HG03159 (cell line): ENCODE results near the gene ARPP19.
"Not testable (repeated sequence)": the region's sequence is repeated elsewhere in the genome, so short reads cannot be mapped to it uniquely, and the experiment has no call there.

Experiments used
- ATAC-seq: cut with Tn5 transposase; IDR thresholded peaks from one replicate; pipeline ENCODE4 v1.9.1; 2021; ENCODE audit warnings: mild to moderate bottlenecking, moderate library complexity; ENCODE audit not compliant: unreplicated experiment

ARPP19 gene

GRCh38 chr15:52551762-52552161, 17.1 kb downstream of the ARPP19 start:
- ATAC-seq = no peak

DNA sequence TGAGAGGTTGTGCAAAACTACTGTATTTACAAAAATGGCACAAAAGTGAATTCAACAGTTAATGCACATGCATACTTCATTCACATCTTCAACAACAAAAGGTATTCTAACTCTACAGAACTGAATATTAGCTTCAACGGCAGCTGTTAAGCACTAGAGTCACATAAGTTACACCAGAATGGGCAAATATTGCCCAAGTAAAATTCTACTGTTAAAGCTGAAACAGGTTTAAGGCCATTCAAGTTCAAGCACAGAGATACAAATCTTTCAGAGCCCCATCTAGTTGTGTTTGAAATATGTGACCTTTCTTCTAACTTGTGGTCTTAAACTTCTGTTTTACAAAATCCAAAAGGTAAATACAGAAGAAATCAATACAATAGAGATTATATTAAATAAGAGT, 17.6 kb downstream of the ARPP19 start:
- not testable (repeated sequence) for ATAC-seq

DNA sequence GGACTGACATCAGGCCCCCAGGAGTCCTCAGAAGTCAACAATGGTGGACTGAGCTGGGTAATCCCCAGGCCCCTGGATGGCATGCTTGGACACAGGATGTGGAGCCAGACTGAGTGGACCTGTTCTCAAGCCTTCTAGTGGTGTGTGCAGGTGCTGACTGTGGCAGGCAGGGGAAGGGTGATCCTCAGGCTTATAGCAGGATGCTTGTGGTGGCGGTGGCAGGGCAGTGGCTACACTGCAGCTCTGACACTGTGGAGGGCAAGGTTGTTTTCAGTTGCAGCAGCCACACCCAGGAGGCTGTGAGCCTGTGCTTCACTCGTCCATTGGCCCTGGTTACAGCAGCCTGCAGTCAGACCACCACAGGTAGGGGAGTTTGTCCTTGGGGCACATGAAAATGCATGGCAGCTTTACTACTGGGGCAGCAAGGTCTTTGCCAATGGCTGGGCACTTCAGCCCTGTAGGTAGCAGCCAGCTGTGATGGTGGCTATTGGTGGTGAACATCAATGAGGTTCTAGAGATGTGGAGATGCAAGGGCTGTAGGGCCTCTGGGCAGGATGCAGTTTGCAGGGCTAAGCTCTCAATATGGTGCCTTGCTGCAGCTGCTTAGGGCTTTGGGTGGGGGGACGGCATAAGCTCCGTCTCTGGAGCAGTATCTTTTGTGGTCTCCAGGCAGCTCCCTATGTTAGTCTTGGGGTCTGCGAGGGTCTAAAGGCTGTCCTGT, 22.6 kb downstream of the ARPP19 start:
- ATAC-seq = no peak

DNA sequence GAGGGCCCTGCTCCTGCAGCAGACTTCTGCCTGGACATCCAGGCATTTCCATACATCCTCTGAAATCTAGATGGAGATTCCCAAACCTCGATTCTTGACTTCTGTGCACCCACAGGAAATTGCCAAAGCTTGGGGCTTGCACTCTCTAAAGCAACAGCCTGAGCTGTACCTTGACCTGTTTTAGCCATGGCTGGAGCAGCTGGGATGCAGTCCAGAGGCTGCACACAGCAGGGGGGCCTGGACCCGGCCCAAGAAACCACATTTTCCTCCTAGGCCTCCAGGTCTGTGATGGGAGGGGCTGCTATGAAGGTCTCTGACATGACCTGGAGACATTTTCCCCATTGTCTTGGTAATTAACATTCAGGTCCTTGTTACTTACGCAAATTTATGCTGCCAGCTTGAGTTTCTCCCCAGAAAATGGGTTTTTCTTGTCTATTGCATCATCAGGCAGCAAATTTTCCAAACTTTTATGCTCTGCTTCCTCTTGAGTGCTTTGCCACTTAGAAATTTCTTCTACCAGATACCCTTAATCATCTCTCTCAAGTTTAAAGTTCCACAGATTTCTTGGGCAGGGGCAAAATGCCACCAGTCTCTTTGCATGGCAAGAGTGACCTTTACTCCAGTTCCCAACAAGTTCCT, 28.3 kb downstream of the ARPP19 start:
- no peak for ATAC-seq

DNA sequence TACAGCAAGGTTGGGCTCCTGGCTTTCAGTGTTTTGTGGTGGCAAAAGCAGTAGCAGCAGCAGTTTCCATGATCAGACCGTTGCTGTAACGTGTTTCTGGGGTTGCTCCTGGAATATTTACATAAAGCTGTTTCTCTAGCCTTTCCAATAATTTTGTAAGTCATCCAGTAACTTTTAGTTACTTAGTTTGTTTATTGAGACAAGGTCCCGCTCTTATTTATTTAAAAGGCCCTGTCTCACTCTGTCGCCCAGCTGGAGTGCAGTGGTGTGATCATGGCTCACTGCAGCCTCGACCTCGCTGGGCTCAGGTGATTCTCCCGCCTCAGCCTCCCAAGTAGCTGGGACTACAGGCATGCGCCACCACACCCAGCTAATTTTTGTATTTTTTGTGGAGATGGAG, 31.4 kb downstream of the ARPP19 start:
- no peak for ATAC-seq

DNA sequence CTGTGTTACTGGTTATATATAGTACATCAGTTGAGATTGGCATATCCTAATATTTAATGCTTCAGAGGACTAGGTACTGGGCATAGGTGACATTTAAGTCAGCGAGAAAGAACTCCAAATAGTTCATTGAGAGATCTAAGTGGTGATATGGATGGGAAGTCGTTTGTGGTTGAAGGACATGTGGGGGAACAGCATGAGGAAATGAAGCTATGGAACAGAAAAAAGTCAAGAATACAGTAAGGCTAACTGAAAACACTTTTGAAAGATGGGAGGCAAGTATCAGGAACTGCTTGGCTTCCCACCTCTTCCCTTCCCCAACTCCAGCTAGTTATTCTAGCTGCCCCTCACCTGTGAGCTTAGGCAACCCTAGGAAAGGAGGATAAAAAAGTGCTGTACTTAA, 36.4 kb downstream of the ARPP19 start:
- no peak for ATAC-seq

GRCh38 chr15:52529940-52530339, 38.9 kb downstream of the ARPP19 start:
- ATAC-seq = no peak

DNA sequence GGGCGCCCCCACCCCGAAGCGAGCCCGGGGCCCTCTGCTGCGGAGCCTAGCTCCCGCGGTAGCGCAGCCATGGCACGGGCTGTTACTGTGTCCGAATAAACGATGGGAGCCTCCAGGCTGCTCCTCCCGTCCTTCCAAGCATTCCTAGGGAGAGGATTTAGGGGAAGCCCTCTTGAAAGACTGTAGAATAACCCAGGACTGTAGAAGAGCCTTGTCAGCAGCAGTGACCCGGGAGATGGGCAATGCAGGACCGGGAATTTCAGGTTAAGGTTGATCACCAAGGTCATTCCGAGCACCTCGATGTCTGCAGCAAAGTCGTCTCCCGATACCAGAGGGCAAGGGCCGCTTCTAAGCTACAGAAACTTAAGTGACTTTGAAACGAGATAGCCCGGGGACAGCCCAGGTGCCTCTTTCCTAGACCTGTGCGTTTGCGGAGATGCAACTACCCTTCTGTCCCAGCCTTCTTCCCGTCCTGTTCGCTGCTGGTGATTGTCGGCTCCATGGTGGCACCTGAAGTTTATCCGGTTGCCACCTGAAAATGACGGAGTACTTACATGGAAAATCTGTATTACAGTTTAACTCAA, 39.4 kb downstream of the ARPP19 start:
- ATAC-seq = peak; percentile 1

GRCh38 chr15:52528564-52529340, 40.1 kb downstream of the ARPP19 start, which contains the start of gene MYO5A:
Gene MYO5A, minus strand, starts transcription at chr15:52528880. Its CDS starts 74 bp downstream, at chr15:52528806.
- ATAC-seq = peak; percentile 84

- no peak for ATAC-seq
Observed at GRCh38 chr15:52527911-52528563, 40.8 kb downstream of the ARPP19 start.

GRCh38 chr15:52527196-52527910, 41.5 kb downstream of the ARPP19 start:
- ATAC-seq = no peak

DNA sequence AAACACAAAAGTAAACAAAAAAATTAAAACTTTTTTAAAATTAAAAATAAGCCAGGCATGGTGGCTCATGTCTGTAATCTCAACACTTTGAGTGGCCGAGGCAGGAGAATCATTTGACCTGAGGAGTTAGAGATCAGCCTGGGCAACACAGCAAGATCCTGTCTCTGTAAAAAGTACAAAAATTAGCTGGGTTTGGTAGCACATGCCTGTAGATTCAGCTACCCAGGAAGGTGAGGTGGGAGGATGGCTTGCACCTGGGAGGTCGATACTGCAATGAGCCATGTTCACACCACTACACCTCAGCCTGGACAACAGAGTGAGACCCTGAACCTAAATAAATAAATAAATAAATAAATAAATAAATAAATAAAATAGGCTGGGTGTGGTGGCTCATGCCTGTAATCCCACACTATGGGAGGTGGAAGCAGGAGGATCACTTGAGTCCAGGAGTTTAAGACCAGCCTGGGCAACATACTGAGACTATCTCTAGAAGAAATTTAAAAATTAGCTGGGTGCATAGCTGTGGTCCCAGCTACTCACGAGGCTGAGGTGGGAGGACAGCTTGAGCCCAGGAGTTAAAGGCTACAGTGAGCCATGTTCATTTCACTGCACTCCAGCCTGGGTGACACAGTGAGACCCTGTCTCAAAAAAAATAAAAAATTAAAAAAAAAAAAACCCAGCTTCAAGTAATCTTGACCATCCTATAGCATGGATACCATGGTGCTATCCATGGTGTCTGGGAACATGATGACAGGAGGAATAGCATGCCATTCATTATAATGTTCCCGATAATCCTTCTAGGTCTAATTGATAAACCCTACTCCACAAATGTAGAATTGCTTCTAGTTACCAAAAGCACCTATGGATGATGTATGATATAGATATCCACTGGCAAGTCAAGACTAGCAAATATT, 44.4 kb downstream of the ARPP19 start:
- no peak for ATAC-seq

GRCh38 chr15:52523647-52524046, 45.2 kb downstream of the ARPP19 start:
- no peak for ATAC-seq

- no peak for ATAC-seq
Observed at GRCh38 chr15:52523192-52523591, 45.6 kb downstream of the ARPP19 start.

DNA sequence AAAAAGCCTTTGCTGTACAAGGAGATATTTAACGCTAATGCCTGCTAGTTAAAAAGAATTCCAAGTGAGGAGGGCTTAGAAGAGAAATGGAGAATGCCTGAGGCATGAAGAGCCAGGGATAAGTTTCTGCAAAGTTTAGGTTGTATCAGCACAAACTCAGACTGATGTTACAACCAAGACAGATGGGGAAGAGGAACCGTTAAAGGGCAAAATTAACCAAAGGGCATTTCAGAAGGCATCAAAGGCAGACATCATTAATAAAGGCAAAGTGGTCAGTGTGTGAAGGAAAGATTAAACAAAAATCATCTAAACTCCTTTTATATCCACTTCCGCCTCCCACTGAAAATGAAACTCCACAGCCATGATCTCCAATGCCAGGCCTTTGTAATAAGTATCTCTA, 47.1 kb downstream of the ARPP19 start:
- ATAC-seq = no peak

- no peak for ATAC-seq
Observed at GRCh38 chr15:52520421-52520820, 48.4 kb downstream of the ARPP19 start.

DNA sequence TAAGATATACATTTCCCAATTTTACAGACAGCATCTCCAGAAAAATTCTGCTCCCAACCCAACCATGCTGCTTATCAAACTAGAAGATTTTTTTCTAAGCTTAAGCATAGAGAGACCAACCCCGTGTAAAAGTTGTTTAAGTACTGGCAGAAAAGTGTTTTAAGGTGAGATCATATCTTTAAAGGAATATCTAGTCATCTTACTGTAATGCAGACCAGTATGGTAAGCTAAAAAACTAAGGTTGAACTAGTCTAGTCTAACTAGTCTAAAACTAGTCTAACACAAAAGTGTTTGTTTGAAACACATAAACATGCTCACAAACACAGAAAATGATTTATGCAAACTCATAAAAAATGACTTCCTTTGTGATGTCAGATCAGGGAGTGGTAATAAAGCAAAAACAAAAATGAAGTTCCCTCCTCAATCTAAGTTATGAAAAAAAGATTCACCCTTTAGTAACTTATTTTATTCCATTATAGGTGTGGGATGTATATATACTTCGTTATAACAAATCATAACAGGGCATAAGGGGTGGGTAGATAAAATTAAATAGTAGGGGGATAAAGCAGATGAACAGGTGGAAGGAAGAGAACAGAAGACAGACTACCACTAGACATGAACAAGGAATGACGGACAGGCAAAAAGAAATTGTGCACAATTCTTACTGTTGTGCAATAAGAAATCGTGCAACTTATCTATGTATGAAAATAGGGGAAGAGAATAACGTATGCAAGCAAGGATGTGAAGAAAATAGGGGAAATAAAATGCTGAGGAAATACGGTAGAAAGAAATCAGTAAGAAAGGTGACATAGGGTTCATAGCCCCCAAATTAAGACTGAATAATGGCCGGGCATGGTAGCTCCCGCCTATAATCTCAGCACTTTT, 50.1 kb downstream of the ARPP19 start:
- no peak for ATAC-seq

- no peak for ATAC-seq
Observed at GRCh38 chr15:52517014-52517413, 51.8 kb downstream of the ARPP19 start.
